ENCODE data around the gene TBXAS1. TPM values are rescaled to one million over a fixed set of nuclear protein-coding genes. Genes with fewer than 3 reads are reported as not detected.
A peak's percentile ranks its signal among the peaks of the same experiment; 100 is the strongest.

The TBXAS1 gene
- total RNA-seq, 5 donors from 2014 or later (not counting 1 experiment from before 2014, with no cell fraction given), result 5.2 to 14.2 (median 7.3) TPM

- peaks cover 66 to 83% (median 76%) of the 10 kb centered on the region in 3 donors for H3K4me1 Mint-ChIP-seq
- no CpG with 5 or more reads among the region's 2 CpGs for WGBS (ENCODE audit: insufficient coverage)
Observed at GRCh38 chr7:140055833-140056232, 226.8 kb downstream of the TBXAS1 start.

GRCh38 chr7:140056431-140057142 lies 227.5 kb downstream of the TBXAS1 start:
- H3K4me3 ChIP-seq (ENCODE audit: control insufficient read depth in 1 of 2, extremely low read depth in 1 of 2, low read length in 1 of 2), result no peak overlapping the region
- CTCF ChIA-PET, result interaction anchor here in 1 of 2 donors (0.8 kb wide), 1 partner anchor 438 kb away, joined by 3 read pairs; no protein-coding TSS in a partner anchor
- H3K36me3 ChIP-seq (ENCODE audit: control insufficient read depth in 2 of 2, extremely low read depth in 1 of 2, insufficient read depth in 1 of 2, low read length in 1 of 2), result peaks cover 5 to 40% of the 10 kb centered on the region in 2 donors
- H3K27ac ChIP-seq (ENCODE audit: low read length), result no peak overlapping the region
- Mint-ChIP-seq H3K27ac (peak overlapping the region in 1 of 2 donors; percentile 52), H3K9me3 (no peaks in the 10 kb centered on the region), H3K4me3 (no peak overlapping the region), H3K4me1 (peaks cover 73 to 90% (median 84%) of the 10 kb centered on the region in 3 donors), H3K27me3 (no peaks in the 10 kb centered on the region), H3K36me3 (peaks cover 60% of the 10 kb centered on the region)
- POLR2A ChIA-PET, result interaction anchor here in 1 of 2 donors (0.6 kb wide), 1 partner anchor 408 kb away, joined by 4 read pairs; no protein-coding TSS in a partner anchor
- H3K4me1 ChIP-seq (ENCODE audit: control insufficient read depth in 1 of 2, extremely low read depth in 1 of 2, insufficient read depth in 2 of 2, low read length in 2 of 2), result peaks cover 20 to 40% of the 10 kb centered on the region in 2 experiments
- H3K27me3 ChIP-seq (replicated peaks in 1 of 2; ENCODE audit: control insufficient read depth in 2 of 2, extremely low read depth in 1 of 2, insufficient read depth in 2 of 2, low read length in 1 of 2), result no peaks in the 10 kb centered on the region
- H3K9me3 ChIP-seq, result no peaks in the 10 kb centered on the region
- 100% methylated on average over 2 of the region's 5 CpGs for WGBS (ENCODE audit: insufficient coverage)
- no peak for ATAC-seq (replicated peaks in 1 of 4)
- DNase-seq, result no peak

More at GRCh38 chr7:140055833-140056232, 226.8 kb downstream of the TBXAS1 start:
- H3K27ac ChIP-seq (ENCODE audit: low read length), result no peak overlapping the region
- no peaks in the 10 kb centered on the region for H3K9me3 ChIP-seq
- H3K9me3 Mint-ChIP-seq, result no peaks in the 10 kb centered on the region
- H3K36me3 Mint-ChIP-seq, result peaks cover 60% of the 10 kb centered on the region
- ChIA-PET CTCF (no interaction called here), POLR2A (no interaction called here)
- H3K4me3 Mint-ChIP-seq, result no peak overlapping the region
- ATAC-seq (replicated peaks in 1 of 4), result no peak
- H3K36me3 ChIP-seq (ENCODE audit: control insufficient read depth in 2 of 2, extremely low read depth in 1 of 2, insufficient read depth in 1 of 2, low read length in 1 of 2), result peaks cover 5 to 41% of the 10 kb centered on the region in 2 donors
- no peaks in the 10 kb centered on the region for H3K27me3 Mint-ChIP-seq
- H3K4me3 ChIP-seq (ENCODE audit: control insufficient read depth in 1 of 2, extremely low read depth in 1 of 2, low read length in 1 of 2), result no peak overlapping the region
- H3K27ac Mint-ChIP-seq, result peak overlapping the region in 1 of 2 donors; percentile 25
- no peaks in the 10 kb centered on the region for H3K27me3 ChIP-seq (replicated peaks in 1 of 2; ENCODE audit: control insufficient read depth in 2 of 2, extremely low read depth in 1 of 2, insufficient read depth in 2 of 2, low read length in 1 of 2)
- H3K4me1 ChIP-seq (ENCODE audit: control insufficient read depth in 1 of 2, extremely low read depth in 1 of 2, insufficient read depth in 2 of 2, low read length in 2 of 2), result peaks cover 13 to 32% of the 10 kb centered on the region in 2 experiments
- DNase-seq, result no peak

- Mint-ChIP-seq H3K27me3 (no peaks in the 10 kb centered on the region), H3K4me3 (no peak overlapping the region), H3K9me3 (no peaks in the 10 kb centered on the region), H3K36me3 (peaks cover 58% of the 10 kb centered on the region), H3K27ac (peak overlapping the region in 1 of 2 donors; percentile 51), H3K4me1 (peaks cover 79 to 93% (median 85%) of the 10 kb centered on the region in 3 donors)
- Histone ChIP-seq H3K27ac (ENCODE audit: low read length) (no peak overlapping the region), H3K27me3 (replicated peaks in 1 of 2; ENCODE audit: control insufficient read depth in 2 of 2, extremely low read depth in 1 of 2, insufficient read depth in 2 of 2, low read length in 1 of 2) (no peaks in the 10 kb centered on the region), H3K36me3 (ENCODE audit: control insufficient read depth in 2 of 2, extremely low read depth in 1 of 2, insufficient read depth in 1 of 2, low read length in 1 of 2) (peaks cover 5 to 36% of the 10 kb centered on the region in 2 donors), H3K4me3 (ENCODE audit: control insufficient read depth in 1 of 2, extremely low read depth in 1 of 2, low read length in 1 of 2) (no peak overlapping the region), H3K9me3 (no peaks in the 10 kb centered on the region), H3K4me1 (ENCODE audit: control insufficient read depth in 1 of 2, extremely low read depth in 1 of 2, insufficient read depth in 2 of 2, low read length in 2 of 2) (peaks cover 23 to 46% of the 10 kb centered on the region in 2 experiments)
- DNase-seq (no peak), ATAC-seq (replicated peaks in 1 of 4) (no peak)
- CTCF ChIA-PET, result no interaction called here
- WGBS (ENCODE audit: insufficient coverage), result 100% methylated on average over 2 of the region's 3 CpGs
- POLR2A ChIA-PET, result interaction anchor here in 1 of 2 donors (0.6 kb wide), 1 partner anchor 407 kb away, joined by 4 read pairs; no protein-coding TSS in a partner anchor
Observed at GRCh38 chr7:140057143-140057535, 228.1 kb downstream of the TBXAS1 start.

- ChIA-PET CTCF (interaction anchor here in 1 of 2 donors (0.5 to 1.1 kb wide), 3 partner anchors 11 to 412 kb away, joined by 3 to 4 read pairs (median 4); no protein-coding TSS in a partner anchor), POLR2A (interaction anchor here (0.5 to 0.6 kb wide), 4 partner anchors 14 to 651 kb away, joined by 3 to 7 read pairs (median 4); no protein-coding TSS in a partner anchor)
- Histone ChIP-seq H3K4me1 (ENCODE audit: control insufficient read depth in 1 of 2, extremely low read depth in 1 of 2, insufficient read depth in 2 of 2, low read length in 2 of 2) (peaks cover 27 to 53% of the 10 kb centered on the region in 2 experiments), H3K36me3 (ENCODE audit: control insufficient read depth in 2 of 2, extremely low read depth in 1 of 2, insufficient read depth in 1 of 2, low read length in 1 of 2) (peaks cover 5 to 32% of the 10 kb centered on the region in 2 donors), H3K9me3 (no peaks in the 10 kb centered on the region), H3K4me3 (ENCODE audit: control insufficient read depth in 1 of 2, extremely low read depth in 1 of 2, low read length in 1 of 2) (no peak overlapping the region), H3K27ac (ENCODE audit: low read length) (no peak overlapping the region), H3K27me3 (replicated peaks in 1 of 2; ENCODE audit: control insufficient read depth in 2 of 2, extremely low read depth in 1 of 2, insufficient read depth in 2 of 2, low read length in 1 of 2) (no peaks in the 10 kb centered on the region)
- ATAC-seq (replicated peaks in 1 of 4) (no peak), DNase-seq (no peak)
- 50% methylated on average over 3 of the region's 7 CpGs for WGBS (ENCODE audit: insufficient coverage)
- Mint-ChIP-seq H3K27ac (peak overlapping the region; percentile 72 to 91), H3K9me3 (no peaks in the 10 kb centered on the region), H3K4me3 (peak overlapping the region in 2 of 3 donors; percentile 17 to 87), H3K27me3 (no peaks in the 10 kb centered on the region), H3K36me3 (peaks cover 46% of the 10 kb centered on the region), H3K4me1 (peaks cover 78 to 85% (median 81%) of the 10 kb centered on the region in 3 donors)
Observed at GRCh38 chr7:140058517-140058916, 229.5 kb downstream of the TBXAS1 start.

- no peak for ATAC-seq (replicated peaks in 1 of 4)
- Mint-ChIP-seq H3K4me1 (peaks cover 68 to 80% (median 74%) of the 10 kb centered on the region in 3 donors), H3K4me3 (peak overlapping the region; percentile 87 to 93 (median 91)), H3K27me3 (no peaks in the 10 kb centered on the region), H3K9me3 (no peaks in the 10 kb centered on the region), H3K36me3 (peaks cover 36% of the 10 kb centered on the region), H3K27ac (peak overlapping the region; percentile 91 to 92)
- 64% methylated on average over 7 of the region's 12 CpGs for WGBS (ENCODE audit: insufficient coverage)
- POLR2A ChIA-PET, result interaction anchor here (0.5 to 0.6 kb wide), 3 partner anchors 13 to 174 kb away, joined by 3 to 5 read pairs (median 3); no protein-coding TSS in a partner anchor
- CTCF ChIA-PET, result interaction anchor here (0.5 to 1.1 kb wide), 4 partner anchors 10 to 413 kb away, joined by 3 to 4 read pairs (median 4); no protein-coding TSS in a partner anchor
- Histone ChIP-seq H3K4me3 (ENCODE audit: control insufficient read depth in 1 of 2, extremely low read depth in 1 of 2, low read length in 1 of 2) (no peak overlapping the region), H3K9me3 (no peaks in the 10 kb centered on the region), H3K4me1 (ENCODE audit: control insufficient read depth in 1 of 2, extremely low read depth in 1 of 2, insufficient read depth in 2 of 2, low read length in 2 of 2) (peaks cover 27 to 50% of the 10 kb centered on the region in 2 experiments), H3K27me3 (replicated peaks in 1 of 2; ENCODE audit: control insufficient read depth in 2 of 2, extremely low read depth in 1 of 2, insufficient read depth in 2 of 2, low read length in 1 of 2) (no peaks in the 10 kb centered on the region), H3K27ac (ENCODE audit: low read length) (peak overlapping the region; percentile 6), H3K36me3 (ENCODE audit: control insufficient read depth in 2 of 2, extremely low read depth in 1 of 2, insufficient read depth in 1 of 2, low read length in 1 of 2) (peaks cover 5 to 26% of the 10 kb centered on the region in 2 donors)
- DNase-seq, result peak in 4 of 35 experiments; percentile 17 to 57 (median 44)
Observed at GRCh38 chr7:140059273-140060242, 230.5 kb downstream of the TBXAS1 start.

All from T-cell (primary cell).